ENCODE measurements around the gene KRT79. TPM values are rescaled to one million over a fixed set of nuclear protein-coding genes. Genes with fewer than 3 reads are reported as not detected.
A peak's percentile ranks its signal among the peaks of the same experiment; 100 is the strongest.

Gene KRT79
- total and polyA plus RNA-seq, 9 of the 15 experiments (the other 6 are each of a cell fraction or from before 2014, with no cell fraction given) = 0.03 to 2.3 (median 0.23) TPM; not detected in 2

GRCh38 chr12:52788876-52789636 is 45.1 kb downstream of the KRT79 start:
- no peak for FAIRE-seq
- H3K27ac ChIP-seq (ENCODE audit: extremely low read depth, low read depth, low read length) = no peak overlapping the region
- no peaks in the 10 kb centered on the region for H3K79me2 ChIP-seq (ENCODE audit: control insufficient read depth, insufficient read depth, low read length)
- 77% methylated on average over 11 of the region's 11 CpGs for WGBS (ENCODE audit: insufficient coverage, low coverage, missing lambda C conversion rate)
- H3K4me2 ChIP-seq (ENCODE audit: insufficient read depth, low read length) = no peak overlapping the region
- TF ChIP-seq FOXK2 (conservative IDR thresholded peaks at IDR 0.05 in 1 of 2, IDR thresholded peaks at IDR 0.05 in 1 of 2; ENCODE audit: low read depth in 2 of 2) (no peak), ZNF253 (CRISPR knock-in tag; conservative IDR thresholded peaks at IDR 0.05) (no peak), HMBOX1 (IDR thresholded peaks at IDR 0.05) (no peak), HEY1 (CRISPR knock-in tag; IDR thresholded peaks at IDR 0.05; ENCODE audit: borderline replicate concordance) (no peak), SRSF9 (IDR thresholded peaks at IDR 0.05; ENCODE audit: borderline replicate concordance, low read depth, low read length) (no peak), ZFP36 (IDR thresholded peaks at IDR 0.05; ENCODE audit: low read depth, low read length, partially characterized antibody) (no peak), TAL1 (IDR thresholded peaks at IDR 0.05) (no peak), ZBTB8A (IDR thresholded peaks at IDR 0.05; ENCODE audit: partially characterized antibody) (no peak), ZNF445 (CRISPR knock-in tag; IDR thresholded peaks at IDR 0.05; ENCODE audit: low read depth) (no peak), BRD9 (IDR thresholded peaks at IDR 0.05; ENCODE audit: low read depth, partially characterized antibody) (no peak), EP300 (IDR thresholded peaks at IDR 0.05; ENCODE audit: low read length) (no peak), ZC3H8 (IDR thresholded peaks at IDR 0.05) (no peak), MAFK (IDR thresholded peaks at IDR 0.05; ENCODE audit: low read length) (no peak), SETDB1 (IDR thresholded peaks at IDR 0.05; ENCODE audit: low read length) (no peak)
- peaks cover 8 to 17% of the 10 kb centered on the region in 2 experiments; a peak in 4 of 5 replicates for H3K4me1 ChIP-seq (replicated peaks in 1 of 2; ENCODE audit: control insufficient read depth in 2 of 2, insufficient read depth in 2 of 2, low read length in 2 of 2)
- no peaks in the 10 kb centered on the region for H3K36me3 ChIP-seq (ENCODE audit: control insufficient read depth, insufficient read depth, low read length)
- CTCF ChIA-PET (ENCODE audit: low intra/inter-chr PET ratio) = no interaction called here
- DNase-seq (ENCODE audit: extremely low read depth in 1 of 4, low spot score in 3 of 4) = no peak
- H3K4me3 ChIP-seq = no peak overlapping the region
- peak overlapping the region in 1 of 2 experiments; percentile 85; a peak in 1 of 4 replicates for H3K9ac ChIP-seq (ENCODE audit: insufficient read depth in 1 of 2, low read depth in 2 of 2, low read length in 2 of 2)
- intact Hi-C loops (cut with micrococcal nuclease) (no loop called here), in situ Hi-C loops (cut with MboI) (no loop called here)
- peaks cover 7 to 18% of the 10 kb centered on the region in 2 experiments; a peak in 3 of 5 replicates for H3K27me3 ChIP-seq (ENCODE audit: control insufficient read depth in 2 of 2, insufficient read depth in 2 of 2, low read length in 2 of 2)
- H3K9me3 ChIP-seq (replicated peaks; ENCODE audit: control insufficient read depth, insufficient read depth, low read depth, low read length) = no peaks in the 10 kb centered on the region
- H3K9me1 ChIP-seq (ENCODE audit: control insufficient read depth, insufficient read depth, low read length) = no peaks in the 10 kb centered on the region
- no peak overlapping the region for H2AFZ ChIP-seq (ENCODE audit: low read depth, low read length)
- POLR2A ChIA-PET = interaction anchor here (0.6 to 1.0 kb wide), 3 partner anchors 9 to 45 kb away, joined by 4 to 5 read pairs (median 4); partner anchors contain the start of gene KRT79
- no TSS peak for BruUV-seq (replicated peaks)
- H4K20me1 ChIP-seq (replicated peaks; ENCODE audit: control insufficient read depth, insufficient read depth, low read length) = no peaks in the 10 kb centered on the region
- ATAC-seq = no peak

All from K562 (cell line).